ENCODE data around the gene HACD2.

DNA sequence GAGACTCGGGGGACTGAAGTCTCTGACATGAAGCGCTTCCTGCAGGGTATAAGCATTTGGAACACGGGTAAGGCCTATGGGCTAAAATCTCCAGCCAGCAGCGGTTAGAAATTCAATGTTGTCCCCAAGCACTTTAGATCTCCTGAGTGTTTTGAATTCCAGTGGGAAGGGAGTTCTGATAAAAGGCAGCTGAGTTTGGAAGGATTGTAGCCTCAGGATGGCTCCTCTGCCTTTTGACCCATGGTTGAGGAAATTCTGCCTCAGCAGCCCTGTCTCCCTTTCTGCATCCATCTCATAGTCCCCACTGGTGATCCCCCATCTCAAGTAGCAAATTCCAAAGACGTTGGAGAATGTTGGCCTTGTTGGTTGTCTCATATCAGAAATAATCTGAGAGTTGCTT is 24.2 kb upstream of the HACD2 start:
- no peak for TF ChIP-seq EZH2 (IDR thresholded peaks at IDR 0.05)
- TF ChIP-seq, protein P1, sequence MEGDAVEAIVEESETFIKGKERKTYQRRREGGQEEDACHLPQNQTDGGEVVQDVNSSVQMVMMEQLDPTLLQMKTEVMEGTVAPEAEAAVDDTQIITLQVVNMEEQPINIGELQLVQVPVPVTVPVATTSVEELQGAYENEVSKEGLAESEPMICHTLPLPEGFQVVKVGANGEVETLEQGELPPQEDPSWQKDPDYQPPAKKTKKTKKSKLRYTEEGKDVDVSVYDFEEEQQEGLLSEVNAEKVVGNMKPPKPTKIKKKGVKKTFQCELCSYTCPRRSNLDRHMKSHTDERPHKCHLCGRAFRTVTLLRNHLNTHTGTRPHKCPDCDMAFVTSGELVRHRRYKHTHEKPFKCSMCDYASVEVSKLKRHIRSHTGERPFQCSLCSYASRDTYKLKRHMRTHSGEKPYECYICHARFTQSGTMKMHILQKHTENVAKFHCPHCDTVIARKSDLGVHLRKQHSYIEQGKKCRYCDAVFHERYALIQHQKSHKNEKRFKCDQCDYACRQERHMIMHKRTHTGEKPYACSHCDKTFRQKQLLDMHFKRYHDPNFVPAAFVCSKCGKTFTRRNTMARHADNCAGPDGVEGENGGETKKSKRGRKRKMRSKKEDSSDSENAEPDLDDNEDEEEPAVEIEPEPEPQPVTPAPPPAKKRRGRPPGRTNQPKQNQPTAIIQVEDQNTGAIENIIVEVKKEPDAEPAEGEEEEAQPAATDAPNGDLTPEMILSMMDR (IDR thresholded peaks at IDR 0.05) = no peak
